SK-N-SH treated with all-trans-retinoic acid at 6 μM for 48 hours (cell line): Measurements from ENCODE around the gene STARD9.

ENCODE experiments used
- ATAC-seq: fragments of 200-7000 bp; cut with Tn5 transposase; 3 replicates; pipeline ENCODE4 v1.9.1; 2020; ENCODE audit warnings: mild to moderate bottlenecking, moderate library complexity
- ARNTL ChIP-seq: fragments of 450-650 bp; formaldehyde crosslinking; IDR thresholded peaks from 2 replicates; pipeline ENCODE4 v1.5.0; 2020; ENCODE audit warnings: low read depth, mild to moderate bottlenecking, moderate library complexity, borderline replicate concordance
- BACH2 ChIP-seq: fragments of 250-450 bp; sonication (Bioruptor Pico); IDR thresholded peaks from 2 replicates; pipeline ENCODE4 v1.9.0; 2021; ENCODE audit warnings: mild to moderate bottlenecking, borderline replicate concordance
- ESRRG ChIP-seq: fragments of 250-450 bp; sonication (Bioruptor Pico); IDR thresholded peaks from 2 replicates; pipeline ENCODE4 v1.6.1; 2021; ENCODE audit warnings: mild to moderate bottlenecking
- GLIS3 ChIP-seq: fragments of 250-450 bp; sonication (Bioruptor Pico); IDR thresholded peaks from 2 replicates; pipeline ENCODE4 v1.5.0; 2020; ENCODE audit warnings: mild to moderate bottlenecking, moderate library complexity
- ISL1 ChIP-seq: fragments of 250-450 bp; sonication (Bioruptor Pico); IDR thresholded peaks from 2 replicates; pipeline ENCODE4 v2.1.2; 2022; ENCODE audit warnings: mild to moderate bottlenecking, moderate library complexity
- OSR1 ChIP-seq: fragments of 250-450 bp; sonication (Bioruptor Pico); IDR thresholded peaks from 2 replicates; pipeline ENCODE4 v1.8.0; 2022; ENCODE audit warnings: moderate library complexity, mild to moderate bottlenecking, inconsistent platforms
- PPARA ChIP-seq: fragments of 250-450 bp; sonication (Bioruptor Pico); IDR thresholded peaks from 2 replicates; pipeline ENCODE4 v1.5.0; 2020; ENCODE audit warnings: mild to moderate bottlenecking, borderline replicate concordance
- RARB ChIP-seq: fragments of 250-450 bp; sonication (Bioruptor Pico); IDR thresholded peaks from 2 replicates; pipeline ENCODE4 v1.8.0; 2021; ENCODE audit warnings: mild to moderate bottlenecking, moderate library complexity
- SNAI2 ChIP-seq: fragments of 250-450 bp; sonication (Bioruptor Pico); IDR thresholded peaks from 2 replicates; pipeline ENCODE4 v1.5.0; 2020; ENCODE audit warnings: mild to moderate bottlenecking, moderate library complexity
- TCF4 ChIP-seq: fragments of 250-450 bp; sonication (Bioruptor Pico); IDR thresholded peaks from 2 replicates; pipeline ENCODE4 v1.8.0; 2021; ENCODE audit warnings: mild to moderate bottlenecking, moderate library complexity, borderline replicate concordance
- ZC3H10 ChIP-seq: fragments of 250-450 bp; sonication (Bioruptor Pico); IDR thresholded peaks from 2 replicates; pipeline ENCODE4 v1.5.1; 2021; ENCODE audit warnings: mild to moderate bottlenecking, moderate library complexity
- ZFP3 ChIP-seq: fragments of 250-450 bp; sonication (Bioruptor Pico); IDR thresholded peaks from 2 replicates; pipeline ENCODE4 v1.5.0; 2020; ENCODE audit warnings: mild to moderate bottlenecking, moderate library complexity
- ZFP30 ChIP-seq: fragments of 450-650 bp; formaldehyde crosslinking; IDR thresholded peaks from 2 replicates; pipeline ENCODE4 v1.5.0; 2022; ENCODE audit warnings: mild to moderate bottlenecking, moderate library complexity
- ZNF565 ChIP-seq: fragments of 450-650 bp; formaldehyde crosslinking; conservative IDR thresholded peaks from 2 replicates; pipeline ENCODE4 v1.5.0; 2020; ENCODE audit warnings: low read depth, mild to moderate bottlenecking, moderate library complexity
- ZNF70 ChIP-seq: fragments of 450-650 bp; formaldehyde crosslinking; IDR thresholded peaks from 2 replicates; pipeline ENCODE4 v1.5.0; 2020; ENCODE audit warnings: mild to moderate bottlenecking, moderate library complexity
- ZNF8 ChIP-seq: fragments of 450-650 bp; formaldehyde crosslinking; IDR thresholded peaks from 2 replicates; pipeline ENCODE4 v1.5.0; 2020; ENCODE audit warnings: mild to moderate bottlenecking, moderate library complexity
- TF ChIP-seq, protein P1 (sequence below): fragments of 250-450 bp; sonication (Bioruptor Pico); IDR thresholded peaks from 2 replicates; pipeline ENCODE4 v1.5.1; 2020; ENCODE audit warnings: low read depth, mild to moderate bottlenecking, moderate library complexity
- TF ChIP-seq, protein P2 (sequence below): fragments of 250-450 bp; sonication (Bioruptor Pico); IDR thresholded peaks from 2 replicates; pipeline ENCODE4 v1.8.0; 2020; ENCODE audit warnings: mild to moderate bottlenecking, moderate library complexity, borderline replicate concordance
- TF ChIP-seq, protein P3 (sequence below): fragments of 250-450 bp; sonication (Bioruptor Pico); IDR thresholded peaks from 2 replicates; pipeline ENCODE4 v1.5.1; 2021; ENCODE audit warnings: mild to moderate bottlenecking, moderate library complexity
- TF ChIP-seq, protein P4 (sequence below): fragments of 250-450 bp; sonication (Bioruptor Pico); IDR thresholded peaks from 2 replicates; pipeline ENCODE4 v1.8.0; 2021; ENCODE audit warnings: low read depth, mild to moderate bottlenecking, moderate library complexity, borderline replicate concordance

Gene STARD9

DNA sequence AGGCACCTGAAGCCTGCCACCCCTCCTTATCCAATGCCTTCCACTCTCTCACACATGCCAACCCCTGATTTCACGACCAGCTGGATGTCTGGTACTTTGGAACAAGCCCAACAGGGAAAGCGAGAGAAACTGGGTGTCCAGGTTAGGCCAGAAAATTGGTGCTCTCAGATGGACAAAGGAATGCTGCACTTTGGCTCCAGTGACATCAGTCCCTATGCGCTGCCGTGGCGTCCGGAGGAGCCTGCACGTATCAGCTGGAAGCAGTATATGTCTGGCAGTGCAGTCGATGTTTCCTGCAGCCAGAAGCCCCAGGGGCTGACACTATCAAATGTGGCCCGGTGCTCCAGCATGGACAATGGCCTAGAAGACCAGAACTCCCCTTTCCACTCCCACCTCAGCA, 116.4 kb downstream of the STARD9 start:
- no peak for TF ChIP-seq ZNF8 (CRISPR knock-in tag)
- no peak for TF ChIP-seq ISL1 (CRISPR knock-in tag)
- no peak for TF ChIP-seq OSR1 (CRISPR knock-in tag)
- TF ChIP-seq, protein P1, sequence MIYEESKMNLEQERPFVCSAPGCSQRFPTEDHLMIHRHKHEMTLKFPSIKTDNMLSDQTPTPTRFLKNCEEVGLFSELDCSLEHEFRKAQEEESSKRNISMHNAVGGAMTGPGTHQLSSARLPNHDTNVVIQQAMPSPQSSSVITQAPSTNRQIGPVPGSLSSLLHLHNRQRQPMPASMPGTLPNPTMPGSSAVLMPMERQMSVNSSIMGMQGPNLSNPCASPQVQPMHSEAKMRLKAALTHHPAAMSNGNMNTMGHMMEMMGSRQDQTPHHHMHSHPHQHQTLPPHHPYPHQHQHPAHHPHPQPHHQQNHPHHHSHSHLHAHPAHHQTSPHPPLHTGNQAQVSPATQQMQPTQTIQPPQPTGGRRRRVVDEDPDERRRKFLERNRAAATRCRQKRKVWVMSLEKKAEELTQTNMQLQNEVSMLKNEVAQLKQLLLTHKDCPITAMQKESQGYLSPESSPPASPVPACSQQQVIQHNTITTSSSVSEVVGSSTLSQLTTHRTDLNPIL (CRISPR knock-in tag): no peak
- TF ChIP-seq ESRRG (CRISPR knock-in tag): no peak
- TF ChIP-seq, protein P2, sequence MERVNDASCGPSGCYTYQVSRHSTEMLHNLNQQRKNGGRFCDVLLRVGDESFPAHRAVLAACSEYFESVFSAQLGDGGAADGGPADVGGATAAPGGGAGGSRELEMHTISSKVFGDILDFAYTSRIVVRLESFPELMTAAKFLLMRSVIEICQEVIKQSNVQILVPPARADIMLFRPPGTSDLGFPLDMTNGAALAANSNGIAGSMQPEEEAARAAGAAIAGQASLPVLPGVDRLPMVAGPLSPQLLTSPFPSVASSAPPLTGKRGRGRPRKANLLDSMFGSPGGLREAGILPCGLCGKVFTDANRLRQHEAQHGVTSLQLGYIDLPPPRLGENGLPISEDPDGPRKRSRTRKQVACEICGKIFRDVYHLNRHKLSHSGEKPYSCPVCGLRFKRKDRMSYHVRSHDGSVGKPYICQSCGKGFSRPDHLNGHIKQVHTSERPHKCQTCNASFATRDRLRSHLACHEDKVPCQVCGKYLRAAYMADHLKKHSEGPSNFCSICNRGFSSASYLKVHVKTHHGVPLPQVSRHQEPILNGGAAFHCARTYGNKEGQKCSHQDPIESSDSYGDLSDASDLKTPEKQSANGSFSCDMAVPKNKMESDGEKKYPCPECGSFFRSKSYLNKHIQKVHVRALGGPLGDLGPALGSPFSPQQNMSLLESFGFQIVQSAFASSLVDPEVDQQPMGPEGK (CRISPR knock-in tag): no peak
- TF ChIP-seq ARNTL (CRISPR knock-in tag): no peak
- no peak for TF ChIP-seq TCF4 (CRISPR knock-in tag)
- no peak for TF ChIP-seq RARB (CRISPR knock-in tag)
- TF ChIP-seq PPARA (CRISPR knock-in tag): no peak
- no peak for TF ChIP-seq GLIS3 (CRISPR knock-in tag)
- no peak for TF ChIP-seq ZFP30 (CRISPR knock-in tag)
- no peak for TF ChIP-seq ZNF565 (CRISPR knock-in tag)
- ATAC-seq: no peak

DNA sequence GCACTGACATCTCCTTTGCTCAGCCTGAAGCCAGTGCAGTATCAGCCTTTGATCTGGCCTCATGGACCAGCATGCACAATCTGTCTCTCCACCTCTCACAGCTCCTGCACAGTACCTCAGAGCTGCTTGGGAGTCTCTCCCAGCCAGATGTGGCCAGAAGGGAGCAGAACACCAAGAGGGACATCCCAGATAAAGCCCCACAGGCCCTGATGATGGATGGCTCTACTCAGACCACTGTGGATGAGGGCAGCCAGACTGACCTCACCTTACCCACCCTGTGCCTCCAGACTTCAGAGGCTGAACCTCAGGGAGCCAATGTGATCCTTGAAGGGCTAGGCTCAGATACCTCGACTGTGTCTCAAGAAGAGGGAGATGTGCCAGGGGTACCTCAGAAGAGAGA, 117.1 kb downstream of the STARD9 start:
- no peak for ATAC-seq
- TF ChIP-seq TCF4 (CRISPR knock-in tag): no peak
- TF ChIP-seq, protein P3, sequence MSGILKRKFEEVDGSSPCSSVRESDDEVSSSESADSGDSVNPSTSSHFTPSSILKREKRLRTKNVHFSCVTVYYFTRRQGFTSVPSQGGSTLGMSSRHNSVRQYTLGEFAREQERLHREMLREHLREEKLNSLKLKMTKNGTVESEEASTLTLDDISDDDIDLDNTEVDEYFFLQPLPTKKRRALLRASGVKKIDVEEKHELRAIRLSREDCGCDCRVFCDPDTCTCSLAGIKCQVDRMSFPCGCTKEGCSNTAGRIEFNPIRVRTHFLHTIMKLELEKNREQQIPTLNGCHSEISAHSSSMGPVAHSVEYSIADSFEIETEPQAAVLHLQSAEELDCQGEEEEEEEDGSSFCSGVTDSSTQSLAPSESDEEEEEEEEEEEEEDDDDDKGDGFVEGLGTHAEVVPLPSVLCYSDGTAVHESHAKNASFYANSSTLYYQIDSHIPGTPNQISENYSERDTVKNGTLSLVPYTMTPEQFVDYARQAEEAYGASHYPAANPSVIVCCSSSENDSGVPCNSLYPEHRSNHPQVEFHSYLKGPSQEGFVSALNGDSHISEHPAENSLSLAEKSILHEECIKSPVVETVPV: no peak
- no peak for TF ChIP-seq ARNTL (CRISPR knock-in tag)
- TF ChIP-seq ZNF70: no peak
- no peak for TF ChIP-seq SNAI2 (CRISPR knock-in tag)
- TF ChIP-seq, protein P1 (CRISPR knock-in tag): no peak
- TF ChIP-seq ISL1 (CRISPR knock-in tag): no peak
- TF ChIP-seq, protein P2 (CRISPR knock-in tag): no peak
- TF ChIP-seq OSR1 (CRISPR knock-in tag): no peak
- TF ChIP-seq GLIS3 (CRISPR knock-in tag): no peak
- no peak for TF ChIP-seq ZNF8 (CRISPR knock-in tag)

DNA sequence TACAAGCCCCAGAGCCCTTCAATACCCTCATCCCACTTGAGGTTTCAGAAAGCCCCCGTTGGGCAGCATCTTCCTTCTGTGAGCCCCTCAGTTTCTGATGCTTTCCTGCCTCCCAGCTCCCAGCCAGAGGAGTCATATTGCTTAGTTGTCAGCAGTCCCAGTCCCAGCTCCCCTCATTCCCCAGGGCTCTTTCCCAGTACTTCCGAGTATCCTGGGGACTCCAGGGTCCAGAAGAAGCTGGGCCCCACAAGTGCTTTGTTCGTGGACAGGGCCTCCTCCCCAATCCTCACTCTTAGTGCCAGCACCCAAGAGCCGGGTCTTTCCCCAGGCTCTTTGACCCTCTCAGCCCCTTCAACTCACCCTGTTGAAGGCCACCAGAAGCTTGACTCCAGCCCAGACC, 117.6 kb downstream of the STARD9 start:
- no peak for ATAC-seq
- TF ChIP-seq BACH2 (CRISPR knock-in tag) (no peak), ZFP30 (CRISPR knock-in tag) (no peak), ESRRG (CRISPR knock-in tag) (no peak), ARNTL (CRISPR knock-in tag) (no peak), GLIS3 (CRISPR knock-in tag) (no peak), ZFP3 (no peak), TCF4 (CRISPR knock-in tag) (no peak), ZNF8 (CRISPR knock-in tag) (no peak), ZC3H10 (CRISPR knock-in tag) (no peak), ZNF70 (no peak)
- TF ChIP-seq, protein P4, sequence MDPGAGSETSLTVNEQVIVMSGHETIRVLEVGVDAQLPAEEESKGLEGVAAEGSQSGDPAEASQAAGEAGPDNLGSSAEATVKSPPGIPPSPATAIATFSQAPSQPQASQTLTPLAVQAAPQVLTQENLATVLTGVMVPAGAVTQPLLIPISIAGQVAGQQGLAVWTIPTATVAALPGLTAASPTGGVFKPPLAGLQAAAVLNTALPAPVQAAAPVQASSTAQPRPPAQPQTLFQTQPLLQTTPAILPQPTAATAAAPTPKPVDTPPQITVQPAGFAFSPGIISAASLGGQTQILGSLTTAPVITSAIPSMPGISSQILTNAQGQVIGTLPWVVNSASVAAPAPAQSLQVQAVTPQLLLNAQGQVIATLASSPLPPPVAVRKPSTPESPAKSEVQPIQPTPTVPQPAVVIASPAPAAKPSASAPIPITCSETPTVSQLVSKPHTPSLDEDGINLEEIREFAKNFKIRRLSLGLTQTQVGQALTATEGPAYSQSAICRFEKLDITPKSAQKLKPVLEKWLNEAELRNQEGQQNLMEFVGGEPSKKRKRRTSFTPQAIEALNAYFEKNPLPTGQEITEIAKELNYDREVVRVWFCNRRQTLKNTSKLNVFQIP (CRISPR knock-in tag): no peak
- TF ChIP-seq, protein P1 (CRISPR knock-in tag): no peak
- TF ChIP-seq, protein P2 (CRISPR knock-in tag): no peak
